Measurements from ENCODE around the gene P2RY4. TPM values are rescaled to one million over a fixed set of nuclear protein-coding genes. Genes with fewer than 3 reads are reported as not detected.

Gene P2RY4
- 0.14 and 0.22 TPM in 2 replicates for total RNA-seq

GRCh38 chrX:70260104-70260503, at the start of gene P2RY4:
TSS of gene P2RY4 (minus strand) at chrX:70260204. CDS start at chrX:70259624, 580 bp downstream.

GRCh38 chrX:70289793-70290770, 30.1 kb upstream of the P2RY4 start, which contains the start of the genes KIF4A and PDZD11:
TSS of gene KIF4A (plus strand) at chrX:70290104. CDS start at chrX:70290459, 355 bp downstream.
TSS of gene PDZD11 (minus strand) at chrX:70289927. CDS start at chrX:70289341, 586 bp downstream.

GRCh38 chrX:70281951-70282350, 21.9 kb upstream of the P2RY4 start, which contains the start of gene RAB41:
TSS of gene RAB41 (plus strand) at chrX:70282172. CDS start at chrX:70282218, 46 bp downstream.

GRCh38 chrX:70268034-70268433, 8.0 kb upstream of the P2RY4 start, which contains the start of gene ARR3:
TSS of gene ARR3 (plus strand) at chrX:70268334. CDS start at chrX:70269386, 1,052 bp downstream.

GRCh38 chrX:70234355-70234754, 25.6 kb downstream of the P2RY4 start, which contains the start of gene AWAT1:
TSS of gene AWAT1 (plus strand) at chrX:70234655. CDS start at chrX:70234696, 41 bp downstream.

Small RNAs within 50 kb of the gene (small RNA-seq; reads per million reads assigned to genes)
- 0.16 reads per million for gene RNA5SP507 (ENCODE audit: low replicate concordance)

Other genes with a start within 250 kb of the P2RY4 start
- gene AWAT2, start 210.3 kb downstream of the P2RY4 start, total RNA-seq: not detected in 2 replicates
- gene OTUD6A, start 197.7 kb downstream of the P2RY4 start, total RNA-seq: not detected in 2 replicates
- gene IGBP1, start 126.8 kb downstream of the P2RY4 start, total RNA-seq: 38.5 and 160 TPM in 2 replicates
- gene DGAT2L6, start 82.7 kb downstream of the P2RY4 start, total RNA-seq: not detected in 2 replicates
- not detected in 2 replicates for gene AWAT1, start 25.5 kb downstream of the P2RY4 start, total RNA-seq
- not detected in 2 replicates for gene ARR3, start 8.1 kb upstream of the P2RY4 start, total RNA-seq
- not detected in 2 replicates for gene RAB41, start 22.0 kb upstream of the P2RY4 start, total RNA-seq
- 39.0 and 49.1 TPM in 2 replicates for gene PDZD11, start 29.7 kb upstream of the P2RY4 start, total RNA-seq
- gene KIF4A, start 29.9 kb upstream of the P2RY4 start, total RNA-seq: 1.1 and 24.6 TPM in 2 replicates
- gene GDPD2, start 163.1 kb upstream of the P2RY4 start, total RNA-seq: not detected in 2 replicates
- gene DLG3, start 184.6 kb upstream of the P2RY4 start, total RNA-seq: 14.2 and 21.3 TPM in 2 replicates